H1 (cell line): Measurements from ENCODE around the gene ATP13A3. TPM values are rescaled to one million over a fixed set of nuclear protein-coding genes. Genes with fewer than 3 reads are reported as not detected.

Experiments
- CTCF ChIA-PET: fragments of 300-600 bp; sonication (Branson Sonifier 250); formaldehyde crosslinking; loops from one replicate; lab custom pipeline; 2021; ENCODE audit not compliant: partially characterized antibody; lab: Charles Lee
- POLR2A ChIA-PET: fragments of 300-600 bp; sonication (Branson Sonifier 250); formaldehyde crosslinking; loops from one replicate; lab custom pipeline; 2021; ENCODE audit warnings: inconsistent platforms; ENCODE audit not compliant: partially characterized antibody; lab: Charles Lee
- DNase-seq, 2 experiments: peaks; one replicate each; pipeline versions ENCODE4 v3.0.0 to v3.0.0-alpha.2; 2010 to 2022; ENCODE audit warnings: low spot score in 2 of 2, low read depth in 1 of 2, mixed read lengths in 1 of 2
- FAIRE-seq: peaks from 2 replicates; lab custom pipeline; 2011; peaks lifted over from hg19 to GRCh38; lab: Jason Lieb, UNC
- H2AFZ ChIP-seq: 2 replicates; pipeline ENCODE4 v1.8.1; 2012; ENCODE audit warnings: low read length, inconsistent platforms
- H2AK5ac ChIP-seq: 2 replicates; pipeline ENCODE4 v1.6.1; 2013; ENCODE audit warnings: low read depth, low read length
- H2BK120ac ChIP-seq: replicated peaks from 2 replicates; pipeline ENCODE3; 2013; ENCODE audit warnings: low read depth, low read length, inconsistent platforms
- H2BK12ac ChIP-seq: 2 replicates; pipeline ENCODE4 v1.6.1; 2013; ENCODE audit warnings: low read depth, low read length
- H2BK15ac ChIP-seq: 2 replicates; pipeline ENCODE4 v1.6.1; 2013; ENCODE audit warnings: low read length
- H2BK20ac ChIP-seq: 2 replicates; pipeline ENCODE4 v1.6.1; 2013; ENCODE audit warnings: low read length
- H2BK5ac ChIP-seq: 2 replicates; pipeline ENCODE4 v1.6.1; 2013; ENCODE audit warnings: low read depth, low read length
- H3K14ac ChIP-seq: 2 replicates; pipeline ENCODE4 v1.6.1; 2013; ENCODE audit warnings: inconsistent platforms; ENCODE audit not compliant: insufficient read length
- H3K18ac ChIP-seq: 2 replicates; pipeline ENCODE4 v1.6.1; 2013; ENCODE audit warnings: low read length; ENCODE audit errors: extremely low read depth
- H3K23ac ChIP-seq: 2 replicates; pipeline ENCODE4 v1.6.1; 2013; ENCODE audit warnings: inconsistent platforms; ENCODE audit not compliant: insufficient read length
- H3K23me2 ChIP-seq: 2 replicates; pipeline ENCODE4 v1.6.1; 2013; ENCODE audit warnings: low read depth, low read length
- H3K27ac ChIP-seq: 2 replicates; pipeline ENCODE4 v1.6.1; 2011; ENCODE audit warnings: low read depth, low read length, inconsistent platforms
- H3K27me3 ChIP-seq, 4 experiments: replicated peaks in 1 of 4; 1 replicate in 1 of 4; 2 replicates in 3 of 4; pipeline versions ENCODE4 v1.6.1 to v1.8.1; 2011 to 2013; ENCODE audit warnings: low read length in 3 of 4, mild to moderate bottlenecking in 3 of 4, inconsistent platforms in 2 of 4, mixed read lengths in 2 of 4, moderate library complexity in 1 of 4; ENCODE audit not compliant: control insufficient read depth in 3 of 4, insufficient read depth in 3 of 4; ENCODE audit errors: extremely low read depth in 1 of 4
- H3K36me3 ChIP-seq, 4 experiments: 2 replicates each; pipeline versions ENCODE4 v1.6.1 to v1.8.1; 2011 to 2013; ENCODE audit warnings: mild to moderate bottlenecking in 4 of 4, low read length in 3 of 4, moderate library complexity in 2 of 4, control low read depth in 1 of 4, inconsistent platforms in 1 of 4; ENCODE audit not compliant: insufficient read depth in 4 of 4, control insufficient read depth in 2 of 4
- H3K4ac ChIP-seq: replicated peaks from 2 replicates; pipeline ENCODE3; 2013; ENCODE audit warnings: low read length, low read depth, mixed read lengths, inconsistent platforms; ENCODE audit not compliant: insufficient read length
- H3K4me1 ChIP-seq, 4 experiments: replicated peaks in 1 of 4; 1 replicate in 1 of 4; 2 replicates in 3 of 4; pipeline versions ENCODE4 v1.6.1 to v1.8.1; 2011 to 2013; ENCODE audit warnings: low read length in 3 of 4, inconsistent platforms in 2 of 4, mixed read lengths in 1 of 4; ENCODE audit not compliant: insufficient read depth in 4 of 4, control insufficient read depth in 3 of 4
- H3K4me2 ChIP-seq, 2 experiments: 2 replicates each; pipeline versions ENCODE4 v1.6.1 to v1.8.1; 2011 to 2013; ENCODE audit warnings: low read depth in 2 of 2, low read length in 2 of 2, control low read depth in 1 of 2, inconsistent platforms in 1 of 2, mild to moderate bottlenecking in 1 of 2; ENCODE audit not compliant: insufficient read depth in 1 of 2
- H3K4me3 ChIP-seq, 4 experiments: fragments of 200-600, 300-600 bp in 1 of 4; sonication (generic), shearing (Covaris generic), sonication (Bioruptor Twin) in 1 of 4; 2 replicates each; pipeline versions ENCODE4 v1.5.1 to v1.8.1; 2011 to 2016; ENCODE audit warnings: low read length in 4 of 4, low read depth in 3 of 4, control low read depth in 2 of 4, inconsistent platforms in 2 of 4, mild to moderate bottlenecking in 2 of 4, mixed read lengths in 1 of 4, moderate library complexity in 1 of 4; ENCODE audit not compliant: insufficient read depth in 2 of 4; ENCODE audit errors: extremely low read depth in 1 of 4
- H3K56ac ChIP-seq: replicated peaks from 2 replicates; pipeline ENCODE3; 2013; ENCODE audit warnings: low read depth, mild to moderate bottlenecking, mixed read lengths, low read length, inconsistent platforms; ENCODE audit not compliant: insufficient read length
- H3K79me1 ChIP-seq: 2 replicates; pipeline ENCODE4 v1.6.1; 2013; ENCODE audit warnings: low read depth, low read length, control low read depth
- H3K79me2 ChIP-seq, 2 experiments: 2 replicates each; pipeline versions ENCODE4 v1.6.1 to v1.8.1; 2012 to 2013; ENCODE audit warnings: low read length in 2 of 2, mild to moderate bottlenecking in 2 of 2, inconsistent platforms in 1 of 2; ENCODE audit not compliant: insufficient read depth in 2 of 2, control insufficient read depth in 1 of 2
- H3K9ac ChIP-seq, 4 experiments: replicated peaks in 1 of 4; 1 replicate in 1 of 4; 2 replicates in 3 of 4; pipeline versions ENCODE4 v1.6.1 to v1.8.1; 2011 to 2013; ENCODE audit warnings: low read depth in 3 of 4, low read length in 3 of 4, control low read depth in 2 of 4, mild to moderate bottlenecking in 2 of 4, moderate library complexity in 2 of 4, inconsistent platforms in 1 of 4; ENCODE audit errors: extremely low read depth in 1 of 4
- H3K9me3 ChIP-seq, 2 experiments: 2 replicates each; pipeline versions ENCODE4 v1.6.1 to v1.8.1; 2012 to 2013; ENCODE audit warnings: mild to moderate bottlenecking in 2 of 2, moderate library complexity in 2 of 2, control low read depth in 1 of 2, inconsistent platforms in 1 of 2, low read depth in 1 of 2, low read length in 1 of 2, mixed read lengths in 1 of 2; ENCODE audit not compliant: insufficient read depth in 2 of 2
- H4K20me1 ChIP-seq, 2 experiments: replicated peaks in 1 of 2; 2 replicates each; pipeline versions ENCODE3 to v1.8.1; 2011 to 2013; ENCODE audit warnings: inconsistent platforms in 2 of 2, low read length in 2 of 2, mild to moderate bottlenecking in 1 of 2; ENCODE audit not compliant: insufficient read depth in 2 of 2, control insufficient read depth in 1 of 2
- H4K5ac ChIP-seq: 2 replicates; pipeline ENCODE4 v1.6.1; 2013; ENCODE audit warnings: low read length, low read depth, mixed read lengths, inconsistent platforms; ENCODE audit not compliant: insufficient read length
- H4K8ac ChIP-seq: 2 replicates; pipeline ENCODE4 v1.8.0; 2013; ENCODE audit warnings: mild to moderate bottlenecking, moderate library complexity, low read length, inconsistent platforms; ENCODE audit not compliant: insufficient read depth; ENCODE audit errors: extremely low read depth
- H4K91ac ChIP-seq: replicated peaks from 2 replicates; pipeline ENCODE3; 2013; ENCODE audit warnings: low read length, mixed read lengths, inconsistent platforms; ENCODE audit not compliant: insufficient read length
- ASH2L ChIP-seq: fragments of 200-600, 300-600 bp; sonication (generic); IDR thresholded peaks from one replicate; pipeline ENCODE4 v1.7.1; 2017; ENCODE audit warnings: low read length
- NRF1 ChIP-seq: IDR thresholded peaks from 2 replicates; pipeline ENCODE4 v1.6.1; 2011; ENCODE audit warnings: mild to moderate bottlenecking, low read depth, low read length, improper control_type of control experiment
- RBBP5 ChIP-seq: IDR thresholded peaks from 2 replicates; pipeline ENCODE4 v1.7.1; 2012; ENCODE audit warnings: low read depth, mild to moderate bottlenecking, inconsistent platforms, low read length, moderate library complexity, borderline replicate concordance
- TAF7 ChIP-seq: optimal IDR thresholded peaks from 2 replicates; pipeline ENCODE3; 2011; ENCODE audit warnings: low read depth, mild to moderate bottlenecking, inconsistent platforms, low read length, moderate library complexity, borderline replicate concordance
- YY1 ChIP-seq: IDR thresholded peaks from 2 replicates; pipeline ENCODE4 v1.6.1; 2011; ENCODE audit warnings: low read depth, mild to moderate bottlenecking, low read length
- WGBS, 2 experiments: shearing (Covaris generic) in 1 of 2; methylation state at CpG; one replicate each; pipeline versions ENCODE4 v1.1.6 to v1.1.7; 2013 to 2015; ENCODE audit warnings: low lambda C conversion rate in 2 of 2, mixed read lengths in 2 of 2, inconsistent platforms in 1 of 2, low coverage in 1 of 2, missing lambda C conversion rate in 1 of 2; ENCODE audit not compliant: insufficient replicate concordance in 2 of 2, insufficient coverage in 1 of 2, insufficient read length in 1 of 2; ENCODE audit errors: extremely low coverage in 1 of 2, missing lambda C conversion rate in 1 of 2; 5-methylcytosine and 5-hydroxymethylcytosine counted together
- polyA plus RNA-seq, 7 experiments: library from polyadenylated mRNA; depleted of rRNA in 3 of 7; stranded (reverse) in 5 of 7; unstranded in 2 of 7; fragments of >200 nt in 5 of 7; fragments of 200-250 nt in 2 of 7; gene quantifications; 1 replicate in 5 of 7; 2 replicates in 1 of 7; 4 replicates in 1 of 7; pipeline versions ENCODE4 v1.2.1 to v1.2.3, GENCODE V29; 2011 to 2013; ENCODE audit warnings: missing spikeins in 2 of 7, mixed read lengths in 2 of 7
- total RNA-seq: library from RNA; stranded (reverse); fragmentation: NEBNext Ultra II Directional; extraction: Animal tissue kit (Norgen Biotek cat#: 25700); gene quantifications from 2 replicates; pipeline ENCODE4 v1.2.1, GENCODE V29; 2021

The ATP13A3 gene
- total and polyA plus RNA-seq, 2 of the 8 experiments (the other 6 are each of a cell fraction or from before 2014, with no cell fraction given): 18.6 to 92.2 TPM

- Histone ChIP-seq H3K56ac (no peak overlapping the region), H4K5ac (no peak overlapping the region), H2AK5ac (no peak overlapping the region), H3K18ac (no peak overlapping the region), H4K8ac (no peak overlapping the region), H3K4ac (no peak overlapping the region), H3K23me2 (no peaks in the 10 kb centered on the region; the same call in 1 of the 2 replicates), H3K23ac (no peak overlapping the region), H2BK20ac (no peak overlapping the region), H2BK120ac (no peak overlapping the region), H2BK15ac (no peak overlapping the region), H4K20me1 (no peaks in the 10 kb centered on the region), H3K4me2 (no peak overlapping the region), H3K9me3 (no peaks in the 10 kb centered on the region), H3K4me1 (no peaks in the 10 kb centered on the region), H2BK5ac (no peak overlapping the region), H3K79me1 (no peaks in the 10 kb centered on the region), H3K27me3 (no peaks in the 10 kb centered on the region), H4K91ac (no peak overlapping the region), H3K27ac (no peak overlapping the region), H3K14ac (no peak overlapping the region), H3K4me3 (no peak overlapping the region), H2AFZ (no peak overlapping the region), H2BK12ac (no peak overlapping the region), H3K79me2 (no peaks in the 10 kb centered on the region), H3K9ac (no peak overlapping the region), H3K36me3 (no peaks in the 10 kb centered on the region)
- DNase-seq (no peak), FAIRE-seq (no peak)
- POLR2A ChIA-PET: no interaction called here
- WGBS, 2 experiments: 86% methylated on average over 2 of the region's 2 CpGs; no CpG with 5 or more reads in 1 of the 2 experiments
- CTCF ChIA-PET: no interaction called here
- TF ChIP-seq NRF1 (no peak), RBBP5 (no peak), YY1 (no peak), TAF7 (no peak), ASH2L (no peak)
Observed at GRCh38 chr3:194518652-194519051, 31.9 kb upstream of the ATP13A3 start.
